DOHH2 (cell line): ENCODE data around the gene USP6.
A peak's percentile ranks its signal among the peaks of the same experiment; 100 is the strongest.
"Not testable (repeated sequence)": the region's sequence is repeated elsewhere in the genome, so short reads cannot be mapped to it uniquely, and the experiment has no call there.

Experiments used
- H3F3A ChIP-seq: fragments of 200-600 bp; sonication (generic), shearing (Covaris generic); 2 replicates; pipeline ENCODE4 v1.6.0; 2016; ENCODE audit warnings: antibody characterized with exemption, mild to moderate bottlenecking; ENCODE audit not compliant: control insufficient read depth, insufficient read depth
- H3K27ac ChIP-seq: fragments of 200-600 bp; sonication (generic); 2 replicates; pipeline ENCODE4 v1.5.1; 2014; ENCODE audit warnings: low read depth, mild to moderate bottlenecking, low read length, moderate library complexity
- H3K27me3 ChIP-seq: fragments of 200-600 bp; sonication (generic); 2 replicates; pipeline ENCODE4 v1.6.1; 2014; ENCODE audit warnings: mild to moderate bottlenecking, low read length, mixed read lengths; ENCODE audit not compliant: control insufficient read depth
- H3K36me3 ChIP-seq: fragments of 200-600 bp; sonication (generic); 2 replicates; pipeline ENCODE4 v1.6.1; 2014; ENCODE audit warnings: mild to moderate bottlenecking, low read length, moderate library complexity, mixed read lengths; ENCODE audit not compliant: control insufficient read depth
- H3K4me1 ChIP-seq: fragments of 200-600 bp; sonication (generic); 2 replicates; pipeline ENCODE4 v1.6.1; 2014; ENCODE audit warnings: mild to moderate bottlenecking, low read length, mixed read lengths; ENCODE audit not compliant: control insufficient read depth
- H3K4me2 ChIP-seq: fragments of 200-600 bp; sonication (generic); 2 replicates; pipeline ENCODE4 v1.6.0; 2014; ENCODE audit warnings: mild to moderate bottlenecking, low read length, moderate library complexity
- H3K4me3 ChIP-seq: fragments of 200-600 bp; sonication (generic); 2 replicates; pipeline ENCODE4 v1.5.1; 2014; ENCODE audit warnings: mild to moderate bottlenecking, low read length, mixed read lengths
- H3K79me2 ChIP-seq: fragments of 200-600 bp; sonication (generic); 2 replicates; pipeline ENCODE4 v1.6.1; 2014; ENCODE audit warnings: mild to moderate bottlenecking, low read length, mixed read lengths; ENCODE audit not compliant: control insufficient read depth
- H3K9me2 ChIP-seq: fragments of 200-600 bp; sonication (generic); replicated peaks from 2 replicates; pipeline ENCODE4 v1.6.1; 2014; ENCODE audit warnings: mild to moderate bottlenecking, low read length, mixed read lengths; ENCODE audit not compliant: control insufficient read depth
- H3K9me3 ChIP-seq: fragments of 200-600 bp; sonication (generic); 2 replicates; pipeline ENCODE4 v1.6.1; 2014; ENCODE audit warnings: antibody characterized with exemption, low read length, mixed read lengths; ENCODE audit not compliant: control insufficient read depth, insufficient read depth
- H4K20me1 ChIP-seq: fragments of 200-600 bp; sonication (generic); 2 replicates; pipeline ENCODE4 v1.6.0; 2014; ENCODE audit warnings: low read depth, mild to moderate bottlenecking, antibody characterized with exemption, low read length, moderate library complexity; ENCODE audit not compliant: control insufficient read depth, insufficient read depth
- CTCF ChIP-seq: fragments of 200-600 bp; sonication (generic); IDR thresholded peaks from one replicate; pipeline ENCODE4 v1.5.1; 2014; ENCODE audit warnings: antibody characterized with exemption, mild to moderate bottlenecking, low read depth, low read length; ENCODE audit not compliant: poor library complexity, severe bottlenecking
- EZH2phosphoT487 ChIP-seq: fragments of 200-600 bp; sonication (generic); IDR thresholded peaks from 2 replicates; pipeline ENCODE4 v1.6.1; 2017; ENCODE audit warnings: borderline replicate concordance, mild to moderate bottlenecking, antibody characterized with exemption, low read length, moderate library complexity, mixed read lengths

USP6 gene

GRCh38 chr17:5210614-5211252 is 94.9 kb downstream of the USP6 start:
- H3K36me3 ChIP-seq: peaks cover 8% of the 10 kb centered on the region
- no peak for TF ChIP-seq CTCF
- no peak for TF ChIP-seq EZH2phosphoT487
- H3K4me3 ChIP-seq: peak overlapping the region; percentile 59
- H3K4me1 ChIP-seq: peaks cover 60% of the 10 kb centered on the region
- H3F3A ChIP-seq: peaks cover 24% of the 10 kb centered on the region
- no peaks in the 10 kb centered on the region for H4K20me1 ChIP-seq
- H3K4me2 ChIP-seq: peak overlapping the region; percentile 74
- no peaks in the 10 kb centered on the region for H3K27me3 ChIP-seq
- peak overlapping the region; percentile 94 for H3K27ac ChIP-seq
- H3K9me3 ChIP-seq: no peaks in the 10 kb centered on the region
- H3K9me2 ChIP-seq: no peaks in the 10 kb centered on the region
- no peaks in the 10 kb centered on the region for H3K79me2 ChIP-seq

GRCh38 chr17:5211458-5211857 is 95.6 kb downstream of the USP6 start:
- Histone ChIP-seq H3K36me3 (peaks cover 8% of the 10 kb centered on the region), H4K20me1 (no peaks in the 10 kb centered on the region), H3K4me3 (peak overlapping the region; percentile 59), H3K27ac (peak overlapping the region; percentile 94), H3K4me2 (peak overlapping the region; percentile 74), H3F3A (peaks cover 24% of the 10 kb centered on the region), H3K9me2 (no peaks in the 10 kb centered on the region), H3K79me2 (no peaks in the 10 kb centered on the region), H3K4me1 (peaks cover 60% of the 10 kb centered on the region), H3K9me3 (no peaks in the 10 kb centered on the region), H3K27me3 (no peaks in the 10 kb centered on the region)
- no peak for TF ChIP-seq EZH2phosphoT487
- no peak for TF ChIP-seq CTCF

DNA sequence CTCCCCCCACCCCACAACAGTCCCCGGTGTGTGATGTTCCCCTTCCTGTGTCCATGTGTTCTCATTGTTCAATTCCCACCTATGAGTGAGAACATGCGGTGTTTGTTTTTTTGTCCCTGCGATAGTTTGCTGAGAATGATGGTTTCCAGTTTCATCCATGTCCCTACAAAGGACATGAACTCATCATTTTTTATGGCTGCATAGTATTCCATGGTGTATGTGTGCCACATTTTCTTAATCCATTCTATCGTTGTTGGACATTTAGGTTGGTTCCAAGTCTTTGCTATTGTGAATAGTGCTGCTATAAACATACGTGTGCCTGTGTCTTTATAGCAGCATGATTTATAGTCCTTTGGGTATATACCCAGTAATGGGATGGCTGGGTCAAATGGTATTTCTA is 101.7 kb downstream of the USP6 start:
- not testable (repeated sequence) for H3K27me3 ChIP-seq, H3K4me2 ChIP-seq, H3K9me2 ChIP-seq, H4K20me1 ChIP-seq, H3K36me3 ChIP-seq, H3K79me2 ChIP-seq, H3K4me3 ChIP-seq, H3K9me3 ChIP-seq, H3K27ac ChIP-seq
- Histone ChIP-seq H3K4me1 (peaks cover 40% of the 10 kb centered on the region), H3F3A (peaks cover 26% of the 10 kb centered on the region)

DNA sequence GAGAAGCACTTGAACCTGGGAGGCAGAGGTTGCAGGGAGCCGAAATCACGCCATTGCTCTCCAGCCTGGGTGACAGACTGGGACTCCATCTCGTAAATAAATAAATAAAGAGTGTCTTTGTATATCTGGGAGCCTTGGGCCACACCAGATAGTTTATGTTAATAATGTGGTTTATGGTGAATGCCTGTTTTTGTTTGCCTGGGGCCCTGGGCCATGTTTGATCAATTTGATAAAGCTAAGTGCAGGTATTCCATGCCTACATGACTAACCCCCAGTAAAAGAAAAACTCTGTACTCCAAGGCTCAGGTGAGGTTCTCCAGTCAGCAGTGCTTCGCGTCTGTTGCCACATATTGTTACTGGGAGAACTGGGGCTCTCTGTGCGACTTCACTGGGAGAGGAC is 103.7 kb downstream of the USP6 start:
- Histone ChIP-seq H3K9me2 (no peaks in the 10 kb centered on the region), H3K27ac (peak overlapping the region; percentile 13; the same call in 1 of the 2 replicates), H3F3A (peaks cover 32% of the 10 kb centered on the region), H3K4me3 (no peak overlapping the region), H3K9me3 (no peaks in the 10 kb centered on the region), H3K79me2 (no peaks in the 10 kb centered on the region), H3K4me1 (peaks cover 45% of the 10 kb centered on the region), H3K4me2 (no peak overlapping the region), H3K36me3 (peaks cover 3% of the 10 kb centered on the region; the same call in 1 of the 2 replicates), H3K27me3 (no peaks in the 10 kb centered on the region), H4K20me1 (no peaks in the 10 kb centered on the region)
- TF ChIP-seq CTCF (no peak), EZH2phosphoT487 (no peak)
